Astrocyte of the spinal cord (primary cell): ENCODE measurements around the gene LMBR1L.

Experiments
- DNase-seq: peaks from one replicate; pipeline ENCODE4 v3.0.0; 2011; ENCODE audit warnings: low read depth, low spot score
- H3K4me3 ChIP-seq: 2 replicates; pipeline ENCODE4 v1.5.1; 2011; ENCODE audit warnings: low read depth, mild to moderate bottlenecking, low read length, moderate library complexity
- CTCF ChIP-seq: IDR thresholded peaks from 2 replicates; pipeline ENCODE4 v1.5.1; 2012; ENCODE audit warnings: low read depth, mild to moderate bottlenecking, low read length, inconsistent platforms
- in situ Hi-C: cut with HindIII; loops from 2 replicates; pipeline ENCODE4 v1.10.0; 2017; ENCODE audit warnings: low sequenced_read_pairs

The LMBR1L gene, protein sequence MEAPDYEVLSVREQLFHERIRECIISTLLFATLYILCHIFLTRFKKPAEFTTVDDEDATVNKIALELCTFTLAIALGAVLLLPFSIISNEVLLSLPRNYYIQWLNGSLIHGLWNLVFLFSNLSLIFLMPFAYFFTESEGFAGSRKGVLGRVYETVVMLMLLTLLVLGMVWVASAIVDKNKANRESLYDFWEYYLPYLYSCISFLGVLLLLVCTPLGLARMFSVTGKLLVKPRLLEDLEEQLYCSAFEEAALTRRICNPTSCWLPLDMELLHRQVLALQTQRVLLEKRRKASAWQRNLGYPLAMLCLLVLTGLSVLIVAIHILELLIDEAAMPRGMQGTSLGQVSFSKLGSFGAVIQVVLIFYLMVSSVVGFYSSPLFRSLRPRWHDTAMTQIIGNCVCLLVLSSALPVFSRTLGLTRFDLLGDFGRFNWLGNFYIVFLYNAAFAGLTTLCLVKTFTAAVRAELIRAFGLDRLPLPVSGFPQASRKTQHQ

GRCh38 chr12:49110464-49111155 is at the start of gene LMBR1L:
Gene LMBR1L (minus strand): TSS chr12:49110847. CDS start chr12:49110555, 292 bp downstream.
- H3K4me3 ChIP-seq = peak within 1 kb of the TSS; percentile 94
- TF ChIP-seq CTCF = peak; percentile 42
- in situ Hi-C loops = no loop called here
- DNase-seq = peak; percentile 98

- no peak for DNase-seq
- no peak for TF ChIP-seq CTCF
- H3K4me3 ChIP-seq = no peak overlapping the region
- in situ Hi-C loops = no loop called here
Observed at GRCh38 chr12:49160399-49160798, 49.8 kb upstream of the LMBR1L start.

GRCh38 chr12:49154221-49154620 is 43.6 kb upstream of the LMBR1L start:
- H3K4me3 ChIP-seq = no peak overlapping the region
- in situ Hi-C loops = no loop called here
- DNase-seq = no peak
- no peak for TF ChIP-seq CTCF

- in situ Hi-C loops = no loop called here
- TF ChIP-seq CTCF = no peak
- no peak overlapping the region for H3K4me3 ChIP-seq
- DNase-seq = no peak
Observed at GRCh38 chr12:49147384-49147783, 36.7 kb upstream of the LMBR1L start.

DNA sequence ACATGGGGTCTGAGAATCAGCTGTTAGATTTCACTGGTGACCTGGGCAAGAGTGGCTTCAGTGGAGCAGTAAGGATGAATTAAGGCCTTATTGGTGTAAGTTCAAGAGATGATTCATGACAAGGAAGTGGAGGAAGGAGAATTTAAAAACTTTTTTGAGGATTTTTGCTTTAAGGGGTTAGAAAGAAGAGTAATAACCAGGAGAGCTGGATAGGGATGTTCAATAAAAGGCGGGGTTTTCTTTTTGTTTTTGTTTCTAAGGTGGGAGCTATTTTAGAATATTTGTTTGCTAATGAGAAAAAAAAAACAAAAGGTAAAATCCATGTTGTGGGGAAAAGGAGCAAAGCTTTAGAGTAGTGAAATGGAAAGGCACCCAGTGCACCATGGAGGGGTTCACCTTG is 35.8 kb upstream of the LMBR1L start:
- H3K4me3 ChIP-seq = no peak overlapping the region
- in situ Hi-C loops = no loop called here
- TF ChIP-seq CTCF = no peak
- DNase-seq = no peak

DNA sequence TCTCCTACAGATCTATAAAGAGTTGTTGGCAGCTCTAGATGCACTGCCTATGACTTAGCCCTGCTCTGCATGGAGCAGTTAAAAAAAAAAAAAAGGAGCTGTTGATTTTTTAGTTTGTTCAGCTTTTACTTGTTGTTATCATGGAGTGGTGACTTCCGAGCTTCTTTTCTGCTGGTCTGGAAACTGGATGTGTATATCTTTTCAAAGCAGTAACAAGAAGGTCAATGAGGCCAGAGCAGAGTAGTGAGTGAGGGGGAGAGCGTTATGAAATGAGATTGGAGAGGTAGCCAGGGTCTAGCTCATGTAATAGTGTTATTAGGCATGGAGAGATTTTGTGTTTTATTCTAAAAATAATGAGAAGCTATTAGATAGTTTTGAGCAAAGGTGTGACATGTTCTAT is 33.7 kb upstream of the LMBR1L start:
- H3K4me3 ChIP-seq = no peak overlapping the region
- no peak for TF ChIP-seq CTCF
- no peak for DNase-seq
- in situ Hi-C loops = no loop called here
